GM10248 (cell line): Measurements from ENCODE around the gene TLE4.

Experiments used
- CTCF ChIA-PET: fragments of 300-600 bp; sonication (Branson Sonifier 250); formaldehyde crosslinking; extraction: SDS; loops from one replicate; lab custom pipeline; 2021; ENCODE audit warnings: antibody characterized with exemption; lab: Yijun Ruan, JAX
- POLR2A ChIA-PET: fragments of 350-650 bp; sonication (Branson Sonifier 250); formaldehyde crosslinking; extraction: SDS; loops from one replicate; lab custom pipeline; 2020; ENCODE audit warnings: antibody characterized with exemption; lab: Yijun Ruan, JAX
- DNase-seq: peaks from one replicate; pipeline ENCODE4 v3.0.0; 2012; ENCODE audit errors: extremely low spot score
- CTCF ChIP-seq: IDR thresholded peaks from 2 replicates; pipeline ENCODE4 v1.5.1; 2012; ENCODE audit warnings: mild to moderate bottlenecking, low read depth; ENCODE audit errors: extremely low read depth, missing control alignments, control extremely low read depth

The TLE4 gene

GRCh38 chr9:79667817-79668436 lies 96.2 kb downstream of the TLE4 start:
- POLR2A ChIA-PET: no interaction called here
- DNase-seq: no peak

GRCh38 chr9:79668956-79669355 lies 97.2 kb downstream of the TLE4 start:
- no peak for DNase-seq
- ChIA-PET CTCF (interaction anchor here (0.7 kb wide), 1 partner anchor 9 kb away, joined by 3 read pairs; no protein-coding TSS in a partner anchor), POLR2A (no interaction called here)
- no peak for TF ChIP-seq CTCF

More at GRCh38 chr9:79667817-79668436, 96.2 kb downstream of the TLE4 start:
- no peak for TF ChIP-seq CTCF
- CTCF ChIA-PET: interaction anchor here (1.0 kb wide), 1 partner anchor 26 kb away, joined by 4 read pairs; no protein-coding TSS in a partner anchor

GRCh38 chr9:79670269-79670961 lies 98.7 kb downstream of the TLE4 start:
- no peak for DNase-seq
- POLR2A ChIA-PET: no interaction called here

GRCh38 chr9:79671558-79671957 lies 99.8 kb downstream of the TLE4 start:
- ChIA-PET POLR2A (no interaction called here), CTCF (no interaction called here)
- DNase-seq: no peak
- TF ChIP-seq CTCF: no peak

More at GRCh38 chr9:79670269-79670961, 98.7 kb downstream of the TLE4 start:
- TF ChIP-seq CTCF: no peak
- CTCF ChIA-PET: no interaction called here

- ChIA-PET CTCF (interaction anchor here (0.9 to 1.4 kb wide), 3 partner anchors 9 to 47 kb away, joined by 3 read pairs; no protein-coding TSS in a partner anchor), POLR2A (no interaction called here)
- DNase-seq: no peak
- no peak for TF ChIP-seq CTCF
Measured at GRCh38 chr9:79672236-79672635, 100.5 kb downstream of the TLE4 start.

GRCh38 chr9:79672891-79673290 lies 101.1 kb downstream of the TLE4 start:
- POLR2A ChIA-PET: no interaction called here
- TF ChIP-seq CTCF: no peak
- CTCF ChIA-PET: interaction anchor here (1.3 to 1.4 kb wide), 2 partner anchors 30 to 47 kb away, joined by 3 read pairs; no protein-coding TSS in a partner anchor
- no peak for DNase-seq
